GM19240 (cell line): ENCODE measurements around the gene GTF2H1.
"Not testable (repeated sequence)": the region's sequence is repeated elsewhere in the genome, so short reads cannot be mapped to it uniquely, and the experiment has no call there.

Experiments used
- DNase-seq: peaks from one replicate; pipeline ENCODE4 v3.0.0; 2011; ENCODE audit warnings: low spot score; ENCODE audit not compliant: insufficient read length

The GTF2H1 gene

GRCh38 chr11:18317551-18317950 is 4.8 kb upstream of the GTF2H1 start:
- DNase-seq: no peak

GRCh38 chr11:18319914-18320313 is 2.5 kb upstream of the GTF2H1 start:
- DNase-seq: no peak

- no peak for DNase-seq
Measured at GRCh38 chr11:18320617-18321016, 1.8 kb upstream of the GTF2H1 start.

- DNase-seq: no peak
Measured at GRCh38 chr11:18321578-18321968, 794 bp upstream of the GTF2H1 start.

GRCh38 chr11:18322818-18323570 is 627 bp downstream of the GTF2H1 start:
- DNase-seq: no peak

GRCh38 chr11:18323881-18324280 is 1.5 kb downstream of the GTF2H1 start:
- not testable (repeated sequence) for DNase-seq

- DNase-seq: no peak
Measured at GRCh38 chr11:18324381-18324780, 2.0 kb downstream of the GTF2H1 start.

GRCh38 chr11:18329196-18329870 is 7.0 kb downstream of the GTF2H1 start:
- DNase-seq: no peak

GRCh38 chr11:18330921-18331320 is 8.6 kb downstream of the GTF2H1 start:
- DNase-seq: no peak

- DNase-seq: no peak
Measured at GRCh38 chr11:18332302-18332701, 9.9 kb downstream of the GTF2H1 start.

- DNase-seq: no peak
Measured at GRCh38 chr11:18332891-18333290, 10.5 kb downstream of the GTF2H1 start.

GRCh38 chr11:18347471-18348125 is 25.2 kb downstream of the GTF2H1 start:
- no peak for DNase-seq

- no peak for DNase-seq
Measured at GRCh38 chr11:18352581-18352980, 30.2 kb downstream of the GTF2H1 start.

GRCh38 chr11:18358646-18359045 is 36.3 kb downstream of the GTF2H1 start:
- no peak for DNase-seq

- no peak for DNase-seq
Measured at GRCh38 chr11:18361154-18361553, 38.8 kb downstream of the GTF2H1 start.

GRCh38 chr11:18364495-18365073 is 42.2 kb downstream of the GTF2H1 start:
- no peak for DNase-seq

- DNase-seq: no peak
Measured at GRCh38 chr11:18365741-18366140, 43.4 kb downstream of the GTF2H1 start.

GRCh38 chr11:18366286-18366685 is 43.9 kb downstream of the GTF2H1 start:
- no peak for DNase-seq

- no peak for DNase-seq
Measured at GRCh38 chr11:18367431-18367830, 45.1 kb downstream of the GTF2H1 start.

- no peak for DNase-seq
Measured at GRCh38 chr11:18368221-18368620, 45.9 kb downstream of the GTF2H1 start.

GRCh38 chr11:18369398-18369797 is 47.0 kb downstream of the GTF2H1 start:
- no peak for DNase-seq

GRCh38 chr11:18371279-18371678 is 48.9 kb downstream of the GTF2H1 start:
- DNase-seq: no peak
